Measurements from ENCODE around the gene DGKZ.

DNA sequence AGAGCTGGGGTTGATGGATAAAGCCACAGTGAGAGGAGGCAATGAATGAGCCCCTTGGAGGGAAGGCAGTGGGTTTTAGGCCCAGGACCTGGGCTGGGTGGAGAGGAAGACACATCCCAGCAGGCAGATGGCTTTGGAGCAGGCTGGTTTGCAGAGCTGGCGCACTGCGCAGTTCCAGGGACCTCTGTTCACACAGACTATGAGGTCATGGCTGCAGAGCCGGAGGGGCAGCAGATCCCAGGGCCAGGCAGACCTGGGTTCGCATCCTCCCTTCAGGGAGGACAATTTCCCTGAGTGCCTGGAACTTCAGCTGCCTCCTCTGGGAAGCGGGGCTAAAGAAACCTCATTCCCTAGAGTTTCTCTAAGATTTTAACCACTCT is 28.2 kb upstream of the DGKZ start:
- TF ChIP-seq, protein P1, sequence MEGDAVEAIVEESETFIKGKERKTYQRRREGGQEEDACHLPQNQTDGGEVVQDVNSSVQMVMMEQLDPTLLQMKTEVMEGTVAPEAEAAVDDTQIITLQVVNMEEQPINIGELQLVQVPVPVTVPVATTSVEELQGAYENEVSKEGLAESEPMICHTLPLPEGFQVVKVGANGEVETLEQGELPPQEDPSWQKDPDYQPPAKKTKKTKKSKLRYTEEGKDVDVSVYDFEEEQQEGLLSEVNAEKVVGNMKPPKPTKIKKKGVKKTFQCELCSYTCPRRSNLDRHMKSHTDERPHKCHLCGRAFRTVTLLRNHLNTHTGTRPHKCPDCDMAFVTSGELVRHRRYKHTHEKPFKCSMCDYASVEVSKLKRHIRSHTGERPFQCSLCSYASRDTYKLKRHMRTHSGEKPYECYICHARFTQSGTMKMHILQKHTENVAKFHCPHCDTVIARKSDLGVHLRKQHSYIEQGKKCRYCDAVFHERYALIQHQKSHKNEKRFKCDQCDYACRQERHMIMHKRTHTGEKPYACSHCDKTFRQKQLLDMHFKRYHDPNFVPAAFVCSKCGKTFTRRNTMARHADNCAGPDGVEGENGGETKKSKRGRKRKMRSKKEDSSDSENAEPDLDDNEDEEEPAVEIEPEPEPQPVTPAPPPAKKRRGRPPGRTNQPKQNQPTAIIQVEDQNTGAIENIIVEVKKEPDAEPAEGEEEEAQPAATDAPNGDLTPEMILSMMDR (IDR thresholded peaks at IDR 0.05), result no peak
- TF ChIP-seq POLR2A (IDR thresholded peaks at IDR 0.05), result no peak
